ENCODE results near the gene SPTBN1. TPM values are rescaled to one million over a fixed set of nuclear protein-coding genes. Genes with fewer than 3 reads are reported as not detected.

Gene SPTBN1
- total RNA-seq, 1 donor from 2014 or later, result 214 TPM

- Mint-ChIP-seq H3K27ac (no peak overlapping the region), H3K4me3 (no peak overlapping the region), H3K9me3 (no peaks in the 10 kb centered on the region), H3K36me3 (no peaks in the 10 kb centered on the region), H3K4me1 (ENCODE audit: unreplicated experiment) (no peaks in the 10 kb centered on the region), H3K27me3 (peaks cover 10% of the 10 kb centered on the region)
- DNase-seq (ENCODE audit: extremely low spot score, unreplicated experiment), result no peak
- no peak for TF ChIP-seq CTCF (conservative IDR thresholded peaks at IDR 0.05)
Measured at GRCh38 chr2:54712516-54712915, 256.4 kb downstream of the SPTBN1 start.

GRCh38 chr2:54714996-54715395, 258.9 kb downstream of the SPTBN1 start:
- H3K27me3 Mint-ChIP-seq, result peaks cover 32% of the 10 kb centered on the region
- H3K27ac Mint-ChIP-seq, result no peak overlapping the region
- no peak overlapping the region for H3K4me3 Mint-ChIP-seq
- H3K4me1 Mint-ChIP-seq (ENCODE audit: unreplicated experiment), result no peaks in the 10 kb centered on the region
- DNase-seq (ENCODE audit: extremely low spot score, unreplicated experiment), result no peak
- H3K36me3 Mint-ChIP-seq, result no peaks in the 10 kb centered on the region
- no peak for TF ChIP-seq CTCF (conservative IDR thresholded peaks at IDR 0.05)
- no peaks in the 10 kb centered on the region for H3K9me3 Mint-ChIP-seq

GRCh38 chr2:54716375-54716774, 260.2 kb downstream of the SPTBN1 start:
- Mint-ChIP-seq H3K27me3 (peaks cover 38% of the 10 kb centered on the region), H3K4me3 (no peak overlapping the region)
- no peak for TF ChIP-seq CTCF (conservative IDR thresholded peaks at IDR 0.05)

GRCh38 chr2:54720563-54720962, 264.4 kb downstream of the SPTBN1 start:
- Mint-ChIP-seq H3K36me3 (no peaks in the 10 kb centered on the region), H3K9me3 (no peaks in the 10 kb centered on the region), H3K4me3 (no peak overlapping the region), H3K27ac (no peak overlapping the region), H3K27me3 (peaks cover 63% of the 10 kb centered on the region), H3K4me1 (ENCODE audit: unreplicated experiment) (peaks cover 9% of the 10 kb centered on the region)
- TF ChIP-seq CTCF (conservative IDR thresholded peaks at IDR 0.05), result no peak
- DNase-seq (ENCODE audit: extremely low spot score, unreplicated experiment), result no peak

More at GRCh38 chr2:54716375-54716774, 260.2 kb downstream of the SPTBN1 start:
- Mint-ChIP-seq H3K9me3 (no peaks in the 10 kb centered on the region), H3K36me3 (no peaks in the 10 kb centered on the region), H3K4me1 (ENCODE audit: unreplicated experiment) (no peaks in the 10 kb centered on the region), H3K27ac (no peak overlapping the region)
- DNase-seq (ENCODE audit: extremely low spot score, unreplicated experiment), result no peak

Other genes starting within 250 kb of the SPTBN1 start
- gene TSPYL6, start 200.1 kb upstream of the SPTBN1 start, total RNA-seq (ENCODE audit: low replicate concordance), result not detected in 2 replicates

All from type B pancreatic cell (in vitro differentiated cells).